Measurements from ENCODE around the gene NUCB1. TPM values are rescaled to one million over a fixed set of nuclear protein-coding genes. Genes with fewer than 3 reads are reported as not detected.
"Not testable (repeated sequence)": the region's sequence is repeated elsewhere in the genome, so short reads cannot be mapped to it uniquely, and the experiment has no call there.

The NUCB1 gene
- total RNA-seq, 2 experiments from 2014 or later: 229 to 236 TPM

DNA sequence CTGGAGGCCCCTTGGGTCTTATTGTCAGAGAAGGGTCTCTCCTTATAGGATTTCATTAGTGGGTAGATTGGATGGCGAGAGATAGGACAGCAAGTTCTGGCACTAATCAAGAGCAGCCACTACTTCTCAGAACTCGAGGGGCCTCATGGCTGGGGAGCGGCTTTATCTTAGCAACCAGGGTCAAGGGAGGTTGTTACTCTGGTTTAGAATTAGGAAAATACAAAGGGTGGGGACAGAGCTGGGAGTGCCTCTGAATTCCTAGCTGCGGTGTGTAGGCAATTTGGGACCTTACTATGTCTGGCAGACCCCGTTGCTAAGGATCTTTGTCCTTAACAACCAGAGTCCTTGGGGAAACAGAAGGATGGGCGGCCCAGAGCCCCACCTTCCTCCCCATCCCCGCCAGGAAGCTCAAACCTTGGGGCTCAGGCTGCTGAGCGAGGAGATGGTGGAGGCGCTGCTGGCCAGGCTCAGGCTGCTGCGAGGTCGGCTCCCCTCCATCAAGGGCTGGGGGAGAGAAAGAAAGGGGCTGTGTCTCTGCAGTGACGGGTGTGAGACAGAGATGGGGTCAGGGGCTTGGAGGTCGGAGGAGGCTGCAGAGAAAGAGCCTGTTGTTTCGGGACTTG is 32.9 kb upstream of the NUCB1 start:
- no peaks in the 10 kb centered on the region for H3K27me3 Mint-ChIP-seq (ENCODE audit: low read depth)
- CTCF ChIA-PET: interaction anchor here (1.6 kb wide), 1 partner anchor 25 kb away, joined by 3 read pairs; no protein-coding TSS in a partner anchor
- H3K36me3 Mint-ChIP-seq (ENCODE audit: low read depth): no peaks in the 10 kb centered on the region

DNA sequence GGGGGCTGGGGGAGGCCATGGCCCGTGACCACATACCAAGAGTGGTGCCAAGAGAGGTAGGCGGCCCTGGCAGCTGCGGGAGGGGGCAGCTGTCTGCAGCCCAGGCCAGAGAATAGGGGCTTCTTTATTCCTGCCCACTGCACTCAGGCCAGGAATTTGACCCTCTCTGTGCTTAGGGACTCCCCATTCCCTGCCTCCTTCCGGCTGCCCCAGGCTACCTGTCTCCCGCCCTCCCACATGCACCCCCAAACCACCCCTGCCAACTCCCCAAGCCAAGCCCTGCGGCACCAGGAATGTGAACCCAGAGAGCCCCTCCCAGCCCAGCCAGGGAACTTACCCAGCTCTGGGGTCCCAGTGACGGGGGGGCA is 32.4 kb upstream of the NUCB1 start:
- no peaks in the 10 kb centered on the region for H3K9me3 Mint-ChIP-seq (ENCODE audit: insufficient read depth)
- H3K27ac Mint-ChIP-seq: no peak overlapping the region
- peaks cover 8% of the 10 kb centered on the region for H3K4me1 Mint-ChIP-seq (ENCODE audit: low read depth)
- DNase-seq (no peak), ATAC-seq (no peak)
- ChIA-PET POLR2A (no interaction called here), CTCF (interaction anchor here (1.6 kb wide), 1 partner anchor 25 kb away, joined by 3 read pairs; no protein-coding TSS in a partner anchor)
- H3K27me3 Mint-ChIP-seq (ENCODE audit: low read depth): no peaks in the 10 kb centered on the region
- peaks cover under 1% of the 10 kb centered on the region for H3K36me3 Mint-ChIP-seq (ENCODE audit: low read depth)
- H3K4me3 Mint-ChIP-seq: no peak overlapping the region

More for the DNA sequence above, 32.9 kb upstream of the NUCB1 start:
- POLR2A ChIA-PET: no interaction called here
- Mint-ChIP-seq H3K4me3 (no peak overlapping the region), H3K4me1 (ENCODE audit: low read depth) (peaks cover 6% of the 10 kb centered on the region), H3K9me3 (ENCODE audit: insufficient read depth) (no peaks in the 10 kb centered on the region), H3K27ac (no peak overlapping the region)
- DNase-seq (no peak), ATAC-seq (no peak)

DNA sequence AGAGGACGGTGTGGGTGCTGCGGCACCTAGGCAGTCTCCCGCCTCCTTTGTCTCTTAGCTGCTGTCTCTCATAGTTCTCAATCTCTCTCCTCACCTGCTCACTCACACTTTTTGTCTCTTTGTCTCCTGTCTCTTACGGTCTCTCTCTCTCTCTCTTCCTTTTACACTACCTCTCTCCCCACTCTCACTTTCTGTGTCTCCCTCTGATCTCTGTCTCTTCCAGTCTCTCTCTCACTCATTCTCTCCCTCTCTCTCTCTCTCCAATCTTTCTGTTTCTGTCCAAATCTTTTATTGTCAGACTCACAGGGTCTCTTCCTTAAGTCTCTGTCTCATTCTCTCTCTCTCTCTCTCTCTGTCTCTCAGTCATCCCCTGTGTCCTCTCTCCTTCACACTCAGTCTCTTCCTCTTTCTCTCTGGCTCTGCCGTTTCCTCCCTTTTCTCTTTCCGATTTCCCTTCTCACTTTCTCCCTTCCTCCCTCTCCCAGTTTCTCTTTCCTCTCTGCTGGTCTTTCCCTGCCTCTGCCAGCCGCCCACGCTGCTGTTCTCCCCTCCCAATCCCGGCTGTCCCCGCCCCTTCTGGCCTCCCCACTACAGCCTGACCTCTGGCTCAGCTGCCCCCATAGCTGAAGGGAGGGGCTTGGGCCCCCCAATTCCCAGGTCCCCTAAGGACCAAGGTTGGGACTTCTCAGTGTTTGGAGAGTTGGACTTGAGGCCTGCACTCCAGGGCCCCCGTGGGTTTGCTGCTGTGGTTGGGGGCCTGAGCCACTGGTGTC is 31.8 kb upstream of the NUCB1 start, which contains the start of gene PLEKHA4:
TSS of gene PLEKHA4 (minus strand) at position 504 of the 773 bp plus-strand sequence. CDS start 997 bp downstream, outside the sequence.
- peaks cover 6% of the 10 kb centered on the region for H3K36me3 Mint-ChIP-seq (ENCODE audit: low read depth)
- peaks cover 11% of the 10 kb centered on the region for H3K4me1 Mint-ChIP-seq (ENCODE audit: low read depth)
- CTCF ChIA-PET: interaction anchor here (1.6 kb wide), 1 partner anchor 26 kb away, joined by 3 read pairs; no protein-coding TSS in a partner anchor
- no peak for DNase-seq
- no peak within 1 kb of the TSS for H3K4me3 Mint-ChIP-seq
- no peak within 1 kb of the TSS for H3K27ac Mint-ChIP-seq
- H3K27me3 Mint-ChIP-seq (ENCODE audit: low read depth): no peaks in the 10 kb centered on the region
- ATAC-seq: no peak
- H3K9me3 Mint-ChIP-seq (ENCODE audit: insufficient read depth): no peaks in the 10 kb centered on the region
- POLR2A ChIA-PET: no interaction called here

DNA sequence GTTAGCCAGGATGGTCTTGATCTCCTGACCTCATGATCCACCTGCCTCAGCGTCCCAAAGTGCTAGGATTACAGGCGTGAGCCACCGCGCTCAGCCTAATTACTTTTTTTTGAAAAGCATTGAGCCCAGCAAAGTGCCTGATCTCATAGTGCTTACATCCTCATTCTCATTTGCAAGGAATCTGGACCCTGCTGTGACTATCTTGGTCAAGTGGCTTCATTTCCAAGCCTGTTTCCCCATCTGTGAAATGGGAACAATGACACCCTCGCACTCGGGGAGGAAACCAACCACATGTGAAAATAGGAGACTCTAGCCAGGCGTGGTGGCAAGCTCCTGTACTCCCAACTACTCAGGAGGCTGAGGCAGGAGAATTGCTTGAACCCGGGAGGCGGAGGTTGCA is 30.1 kb upstream of the NUCB1 start:
- Mint-ChIP-seq H3K4me3 (no peak overlapping the region), H3K36me3 (ENCODE audit: low read depth) (peaks cover 21% of the 10 kb centered on the region), H3K27ac (no peak overlapping the region), H3K4me1 (ENCODE audit: low read depth) (peaks cover 26% of the 10 kb centered on the region), H3K27me3 (ENCODE audit: low read depth) (no peaks in the 10 kb centered on the region), H3K9me3 (ENCODE audit: insufficient read depth) (no peaks in the 10 kb centered on the region)
- ChIA-PET POLR2A (no interaction called here), CTCF (interaction anchor here (1.1 to 3.1 kb wide), 2 partner anchors 75 to 124 kb away, joined by 5 to 7 read pairs; partner anchors contain the start of gene RUVBL2)
- ATAC-seq (no peak), DNase-seq (no peak)

DNA sequence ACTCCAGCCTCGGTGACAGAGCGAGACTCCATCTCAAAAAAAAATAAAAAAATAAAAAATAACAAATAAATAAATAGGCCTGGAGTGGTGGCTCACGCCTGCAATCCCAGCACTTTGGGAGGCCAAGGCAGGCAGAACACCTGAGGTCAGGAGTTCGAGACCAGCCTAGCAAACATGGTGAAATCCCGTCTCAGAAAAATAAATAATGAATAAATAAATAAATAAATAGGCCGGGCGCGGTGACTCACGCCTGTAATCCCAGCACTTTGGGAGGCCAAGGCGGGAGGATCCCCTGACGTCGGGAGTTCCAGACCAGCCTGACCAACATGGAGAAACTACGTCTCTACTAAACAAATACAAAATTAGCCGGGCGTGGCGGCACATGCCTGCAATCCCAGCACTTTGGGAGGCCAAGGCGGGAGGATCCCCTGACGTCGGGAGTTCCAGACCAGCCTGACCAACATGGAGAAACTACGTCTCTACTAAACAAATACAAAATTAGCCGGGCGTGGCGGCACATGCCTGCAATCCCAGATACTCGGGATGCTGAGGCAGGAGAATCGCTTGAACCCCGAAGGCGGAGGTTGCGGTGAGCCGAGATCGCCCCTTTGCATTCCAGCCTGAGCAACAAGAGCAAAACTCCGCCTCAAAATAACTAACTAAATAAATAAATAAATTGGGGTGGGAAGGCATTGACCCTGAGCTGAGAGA is 28.5 kb upstream of the NUCB1 start:
- CTCF ChIA-PET: interaction anchor here (0.9 to 3.1 kb wide), 6 partner anchors 29 to 122 kb away, joined by 3 to 12 read pairs (median 6); partner anchors contain the start of genes GYS1 and RUVBL2
- H3K27me3 Mint-ChIP-seq (ENCODE audit: low read depth); H3K9me3 Mint-ChIP-seq (ENCODE audit: insufficient read depth); ATAC-seq; DNase-seq: not testable (repeated sequence)
- POLR2A ChIA-PET: interaction anchor here (0.6 to 5.7 kb wide), 23 partner anchors 10 to 622 kb away, joined by 3 to 74 read pairs (median 5); partner anchors contain the start of genes BAX, BCAT2, FTL and NUCB1
- Mint-ChIP-seq H3K4me3 (peak overlapping the region; percentile 99), H3K27ac (peak overlapping the region; percentile 98), H3K4me1 (ENCODE audit: low read depth) (peaks cover 42% of the 10 kb centered on the region), H3K36me3 (ENCODE audit: low read depth) (peaks cover 36% of the 10 kb centered on the region)

DNA sequence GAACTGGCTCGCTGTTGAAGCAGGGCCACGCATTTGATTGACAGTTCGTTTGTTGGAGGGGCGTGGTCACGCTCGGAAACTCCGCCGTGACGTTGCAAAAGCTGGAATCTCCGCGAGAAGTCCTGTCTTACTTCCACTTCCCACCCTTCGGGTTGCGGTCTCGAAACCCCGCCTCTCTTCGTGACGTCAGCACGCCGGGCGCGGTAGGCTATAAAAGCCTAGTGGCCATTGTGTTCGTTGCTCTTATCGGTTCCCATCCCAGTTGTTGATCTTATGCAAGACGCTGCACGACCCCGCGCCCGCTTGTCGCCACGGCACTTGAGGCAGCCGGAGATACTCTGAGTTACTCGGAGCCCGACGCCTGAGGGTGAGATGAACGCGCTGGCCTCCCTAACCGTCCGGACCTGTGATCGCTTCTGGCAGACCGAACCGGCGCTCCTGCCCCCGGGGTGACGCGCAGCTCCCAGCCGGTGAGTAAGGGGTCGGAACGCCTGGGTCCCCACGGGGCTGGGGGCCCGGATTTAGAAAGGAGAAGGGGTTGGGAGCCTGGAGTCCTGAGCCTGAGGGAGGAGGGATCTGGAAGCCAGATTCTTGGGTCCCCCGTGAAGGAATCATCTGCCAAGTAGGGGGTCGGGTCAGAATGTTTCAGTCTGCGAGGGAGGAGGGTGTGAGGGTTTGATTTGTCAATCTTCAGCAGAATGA is 27.8 kb upstream of the NUCB1 start, which contains the start of gene PPP1R15A:
TSS of gene PPP1R15A (plus strand) at position 240 of the 702 bp plus-strand sequence. CDS start 813 bp downstream, outside the sequence.
- POLR2A ChIA-PET: interaction anchor here (0.6 to 5.7 kb wide), 31 partner anchors 9 to 623 kb away, joined by 3 to 74 read pairs (median 4); partner anchors contain the start of genes BAX, BCAT2, FTL and GYS1
- H3K9me3 Mint-ChIP-seq (ENCODE audit: insufficient read depth): no peaks in the 10 kb centered on the region
- peak within 1 kb of the TSS; percentile 99 for H3K4me3 Mint-ChIP-seq
- peaks cover 42% of the 10 kb centered on the region for H3K4me1 Mint-ChIP-seq (ENCODE audit: low read depth)
- peak within 1 kb of the TSS; percentile 98 for H3K27ac Mint-ChIP-seq
- peak; percentile 47 for ATAC-seq
- CTCF ChIA-PET: interaction anchor here (0.9 to 3.1 kb wide), 8 partner anchors 27 to 121 kb away, joined by 3 to 12 read pairs (median 4); partner anchors contain the start of genes GYS1, HSD17B14 and RUVBL2
- H3K27me3 Mint-ChIP-seq (ENCODE audit: low read depth): no peaks in the 10 kb centered on the region
- peaks cover 40% of the 10 kb centered on the region for H3K36me3 Mint-ChIP-seq (ENCODE audit: low read depth)
- DNase-seq: peak; percentile 99

DNA sequence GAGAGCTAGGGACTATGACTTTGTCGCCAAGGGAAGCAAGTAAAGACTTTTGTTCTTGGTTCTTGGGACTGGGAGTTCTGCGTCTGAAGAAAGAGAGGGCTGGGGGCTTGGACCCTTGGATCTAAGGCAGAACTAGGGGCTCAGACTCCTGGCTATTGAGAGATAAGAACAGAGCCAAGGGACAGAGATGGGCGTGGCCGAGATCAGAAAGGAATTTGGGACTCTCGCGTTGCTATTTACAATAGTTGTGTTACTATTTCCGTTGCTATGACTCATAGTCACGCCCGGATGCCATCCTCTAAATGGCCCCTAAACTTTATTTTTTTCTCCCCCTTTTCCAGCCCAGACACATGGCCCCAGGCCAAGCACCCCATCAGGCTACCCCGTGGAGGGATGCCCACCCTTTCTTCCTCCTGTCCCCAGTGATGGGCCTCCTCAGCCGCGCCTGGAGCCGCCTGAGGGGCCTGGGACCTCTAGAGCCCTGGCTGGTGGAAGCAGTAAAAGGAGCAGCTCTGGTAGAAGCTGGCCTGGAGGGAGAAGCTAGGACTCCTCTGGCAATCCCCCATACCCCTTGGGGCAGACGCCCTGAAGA is 27.1 kb upstream of the NUCB1 start:
- POLR2A ChIA-PET: interaction anchor here (0.6 to 5.7 kb wide), 15 partner anchors 9 to 313 kb away, joined by 3 to 74 read pairs (median 5); partner anchors contain the start of genes FTL, GYS1 and NUCB1
- peaks cover 48% of the 10 kb centered on the region for H3K4me1 Mint-ChIP-seq (ENCODE audit: low read depth)
- no peaks in the 10 kb centered on the region for H3K27me3 Mint-ChIP-seq (ENCODE audit: low read depth)

DNA sequence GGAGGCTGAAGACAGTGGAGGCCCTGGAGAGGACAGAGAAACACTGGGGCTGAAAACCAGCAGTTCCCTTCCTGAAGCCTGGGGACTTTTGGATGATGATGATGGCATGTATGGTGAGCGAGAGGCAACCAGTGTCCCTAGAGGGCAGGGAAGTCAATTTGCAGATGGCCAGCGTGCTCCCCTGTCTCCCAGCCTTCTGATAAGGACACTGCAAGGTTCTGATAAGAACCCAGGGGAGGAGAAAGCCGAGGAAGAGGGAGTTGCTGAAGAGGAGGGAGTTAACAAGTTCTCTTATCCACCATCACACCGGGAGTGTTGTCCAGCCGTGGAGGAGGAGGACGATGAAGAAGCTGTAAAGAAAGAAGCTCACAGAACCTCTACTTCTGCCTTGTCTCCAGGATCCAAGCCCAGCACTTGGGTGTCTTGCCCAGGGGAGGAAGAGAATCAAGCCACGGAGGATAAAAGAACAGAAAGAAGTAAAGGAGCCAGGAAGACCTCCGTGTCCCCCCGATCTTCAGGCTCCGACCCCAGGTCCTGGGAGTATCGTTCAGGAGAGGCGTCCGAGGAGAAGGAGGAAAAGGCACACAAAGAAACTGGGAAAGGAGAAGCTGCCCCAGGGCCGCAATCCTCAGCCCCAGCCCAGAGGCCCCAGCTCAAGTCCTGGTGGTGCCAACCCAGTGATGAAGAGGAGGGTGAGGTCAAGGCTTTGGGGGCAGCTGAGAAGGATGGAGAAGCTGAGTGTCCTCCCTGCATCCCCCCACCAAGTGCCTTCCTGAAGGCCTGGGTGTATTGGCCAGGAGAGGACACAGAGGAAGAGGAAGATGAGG is 26.4 kb upstream of the NUCB1 start:
- peaks cover 55% of the 10 kb centered on the region for H3K4me1 Mint-ChIP-seq (ENCODE audit: low read depth)
- CTCF ChIA-PET: interaction anchor here (1.0 to 2.5 kb wide), 4 partner anchors 27 to 120 kb away, joined by 3 to 12 read pairs (median 8); partner anchors contain the start of genes GYS1, NUCB1 and RUVBL2
- H3K9me3 Mint-ChIP-seq (ENCODE audit: insufficient read depth): no peaks in the 10 kb centered on the region
- POLR2A ChIA-PET: interaction anchor here (0.8 to 5.7 kb wide), 11 partner anchors 15 to 119 kb away, joined by 3 to 74 read pairs (median 5); partner anchors contain the start of genes DHDH, FTL, GYS1 and NUCB1
- H3K4me3 Mint-ChIP-seq: peak overlapping the region; percentile 99
- DNase-seq: peak; percentile 37
- no peaks in the 10 kb centered on the region for H3K27me3 Mint-ChIP-seq (ENCODE audit: low read depth)
- H3K27ac Mint-ChIP-seq: peak overlapping the region; percentile 98
- ATAC-seq: no peak
- peaks cover 51% of the 10 kb centered on the region for H3K36me3 Mint-ChIP-seq (ENCODE audit: low read depth)

More for the DNA sequence above, 27.1 kb upstream of the NUCB1 start:
- H3K4me3 Mint-ChIP-seq: peak overlapping the region; percentile 99
- H3K27ac Mint-ChIP-seq: peak overlapping the region; percentile 98
- peak; percentile 91 for DNase-seq
- H3K9me3 Mint-ChIP-seq (ENCODE audit: insufficient read depth): no peaks in the 10 kb centered on the region
- H3K36me3 Mint-ChIP-seq (ENCODE audit: low read depth): peaks cover 45% of the 10 kb centered on the region
- CTCF ChIA-PET: interaction anchor here (1.0 to 3.1 kb wide), 7 partner anchors 27 to 120 kb away, joined by 3 to 12 read pairs (median 5); partner anchors contain the start of genes GYS1, HSD17B14 and RUVBL2
- ATAC-seq: peak; percentile 27

DNA sequence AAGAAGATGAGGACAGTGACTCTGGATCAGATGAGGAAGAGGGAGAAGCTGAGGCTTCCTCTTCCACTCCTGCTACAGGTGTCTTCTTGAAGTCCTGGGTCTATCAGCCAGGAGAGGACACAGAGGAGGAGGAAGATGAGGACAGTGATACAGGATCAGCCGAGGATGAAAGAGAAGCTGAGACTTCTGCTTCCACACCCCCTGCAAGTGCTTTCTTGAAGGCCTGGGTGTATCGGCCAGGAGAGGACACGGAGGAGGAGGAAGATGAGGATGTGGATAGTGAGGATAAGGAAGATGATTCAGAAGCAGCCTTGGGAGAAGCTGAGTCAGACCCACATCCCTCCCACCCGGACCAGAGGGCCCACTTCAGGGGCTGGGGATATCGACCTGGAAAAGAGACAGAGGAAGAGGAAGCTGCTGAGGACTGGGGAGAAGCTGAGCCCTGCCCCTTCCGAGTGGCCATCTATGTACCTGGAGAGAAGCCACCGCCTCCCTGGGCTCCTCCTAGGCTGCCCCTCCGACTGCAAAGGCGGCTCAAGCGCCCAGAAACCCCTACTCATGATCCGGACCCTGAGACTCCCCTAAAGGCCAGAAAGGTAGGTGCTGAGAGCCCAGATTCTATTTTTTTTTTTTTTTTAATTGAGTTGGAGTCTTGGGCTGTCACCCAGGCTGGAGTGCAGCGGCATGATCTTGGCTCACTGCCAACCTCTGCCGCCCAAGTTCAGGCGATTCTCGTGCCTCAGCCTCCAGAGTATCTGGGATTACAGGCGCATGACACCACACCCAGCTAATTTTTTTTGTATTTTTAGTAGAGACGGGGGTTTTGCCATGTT is 25.6 kb upstream of the NUCB1 start:
- ChIA-PET CTCF (interaction anchor here (0.6 to 2.5 kb wide), 8 partner anchors 26 to 325 kb away, joined by 3 to 12 read pairs (median 6); partner anchors contain the start of genes GYS1, NUCB1 and RUVBL2), POLR2A (interaction anchor here (0.8 to 5.7 kb wide), 11 partner anchors 16 to 119 kb away, joined by 3 to 74 read pairs (median 5); partner anchors contain the start of genes DHDH, FTL, GYS1 and NUCB1)
- peak; percentile 5 for ATAC-seq
- Mint-ChIP-seq H3K27me3 (ENCODE audit: low read depth) (no peaks in the 10 kb centered on the region), H3K9me3 (ENCODE audit: insufficient read depth) (no peaks in the 10 kb centered on the region), H3K4me3 (peak overlapping the region; percentile 99), H3K36me3 (ENCODE audit: low read depth) (peaks cover 52% of the 10 kb centered on the region), H3K27ac (peak overlapping the region; percentile 98), H3K4me1 (ENCODE audit: low read depth) (peaks cover 54% of the 10 kb centered on the region)
- peak; percentile 45 for DNase-seq

Measured in activated CD8-positive, alpha-beta T cell treated with anti-CD3 and anti-CD28 coated beads, Interleukin-2, amount 10 ng/mL, durations not matched to agents 7 days and 5 days (primary cell).